HG03558 (cell line): Measurements from ENCODE around the gene CATSPERD.

ENCODE experiments used
- ATAC-seq: cut with Tn5 transposase; IDR thresholded peaks from one replicate; pipeline ENCODE4 v1.9.1; 2021; ENCODE audit warnings: moderate number of reproducible peaks; ENCODE audit not compliant: unreplicated experiment; ENCODE audit errors: extremely low read depth

The CATSPERD gene

DNA sequence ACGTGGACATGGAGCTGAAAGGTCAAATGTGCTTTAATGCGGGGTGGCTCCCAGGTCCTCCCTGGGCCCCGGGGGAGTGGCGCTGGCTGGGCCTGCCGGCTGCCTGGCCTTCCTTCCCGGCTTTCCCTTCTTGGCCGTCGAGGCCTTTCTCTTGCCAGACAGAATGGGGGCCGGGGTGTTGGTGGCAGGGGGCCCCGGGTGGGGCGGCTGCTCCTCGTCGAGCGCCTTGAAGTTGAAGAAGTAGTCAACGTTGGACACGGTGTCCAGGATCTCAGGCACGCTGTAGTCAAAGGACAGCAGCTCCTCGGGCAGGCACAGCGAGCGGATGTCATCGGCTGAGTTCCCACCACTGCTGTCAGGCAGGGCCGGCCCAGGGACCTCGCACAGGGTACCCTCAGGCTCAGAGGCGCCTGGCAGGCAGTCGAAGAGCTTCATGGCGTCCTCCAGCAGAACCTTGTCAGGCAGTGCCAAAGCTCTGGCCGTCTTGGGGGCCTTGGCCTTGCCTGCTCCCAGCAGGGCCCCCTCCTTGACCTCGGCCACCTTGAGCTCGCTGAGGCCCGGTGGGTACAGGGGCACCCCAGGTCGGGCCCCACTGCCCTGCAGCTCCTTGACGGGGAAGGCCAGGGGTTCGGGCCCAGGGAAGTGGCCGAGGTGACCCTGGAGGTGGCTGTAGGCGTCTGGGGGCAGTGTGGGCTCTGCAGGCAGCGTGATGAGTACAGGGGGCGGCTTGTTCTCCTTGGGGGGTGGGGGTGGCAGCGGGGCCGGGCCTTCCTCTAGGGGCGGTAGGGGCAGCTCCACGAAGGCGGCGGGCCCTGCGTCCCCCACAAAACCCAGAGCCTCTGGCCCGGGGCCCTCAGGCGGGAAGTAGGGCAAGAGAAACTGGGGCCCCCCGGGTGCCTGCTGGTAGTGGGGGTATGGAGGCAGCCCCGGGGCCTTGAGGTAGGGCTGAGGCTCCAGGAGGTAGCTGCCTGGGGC, 62.8 kb downstream of the CATSPERD start:
- ATAC-seq, result no peak

DNA sequence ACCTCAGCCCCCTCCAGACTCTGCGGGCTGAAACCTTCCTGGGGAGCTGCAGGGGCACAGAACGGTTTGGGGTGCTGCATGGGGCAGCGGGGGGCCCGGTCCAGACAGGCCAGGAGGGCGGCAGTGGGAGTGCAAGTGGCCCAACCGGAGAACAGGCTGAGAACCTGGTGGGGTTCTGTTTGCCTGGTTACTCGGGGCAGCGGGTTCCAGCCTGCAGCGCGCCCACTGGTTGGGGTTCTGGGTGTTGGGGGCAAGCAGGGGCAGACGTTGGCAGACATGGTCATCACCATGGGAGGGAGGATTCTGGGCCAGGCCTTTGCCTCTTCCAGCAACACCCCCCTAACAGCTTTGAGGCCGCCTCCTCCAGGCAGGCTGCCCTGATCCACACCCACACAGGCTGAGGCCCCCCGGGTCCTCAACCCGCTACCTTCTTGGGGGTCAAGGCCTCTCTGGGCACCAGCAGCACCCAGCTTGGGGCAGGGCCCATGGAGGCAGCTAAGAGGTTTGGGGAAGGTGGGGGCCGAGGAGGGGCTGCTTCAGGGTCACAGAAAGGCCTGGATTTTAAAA, 64.2 kb downstream of the CATSPERD start, which contains the start of gene PRR22:
Gene PRR22, minus strand, starts transcription at position 166 of the 567 bp plus-strand sequence. Its CDS starts 86 bp downstream, at position 80.
- no peak for ATAC-seq

DNA sequence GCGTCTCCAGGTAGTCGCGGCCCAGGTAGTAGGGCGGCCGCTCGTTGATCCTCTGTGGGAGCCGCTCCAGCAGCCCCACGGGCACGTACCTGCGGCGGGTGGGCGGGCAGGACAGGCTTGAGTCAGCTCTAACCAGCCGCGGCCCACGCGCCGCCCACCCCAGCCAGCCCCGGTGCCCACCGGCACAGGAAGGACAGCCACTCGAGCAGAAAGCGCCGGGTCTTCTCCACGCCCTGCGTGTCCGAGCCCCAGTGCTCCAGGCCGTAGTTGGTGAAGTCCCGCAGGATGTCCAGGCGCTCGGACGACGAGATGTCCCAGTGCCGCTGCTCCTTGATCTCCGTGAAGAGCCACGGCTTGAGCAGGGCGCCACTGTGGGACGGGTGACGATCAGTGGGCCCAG, 65.0 kb downstream of the CATSPERD start:
- ATAC-seq, result no peak

DNA sequence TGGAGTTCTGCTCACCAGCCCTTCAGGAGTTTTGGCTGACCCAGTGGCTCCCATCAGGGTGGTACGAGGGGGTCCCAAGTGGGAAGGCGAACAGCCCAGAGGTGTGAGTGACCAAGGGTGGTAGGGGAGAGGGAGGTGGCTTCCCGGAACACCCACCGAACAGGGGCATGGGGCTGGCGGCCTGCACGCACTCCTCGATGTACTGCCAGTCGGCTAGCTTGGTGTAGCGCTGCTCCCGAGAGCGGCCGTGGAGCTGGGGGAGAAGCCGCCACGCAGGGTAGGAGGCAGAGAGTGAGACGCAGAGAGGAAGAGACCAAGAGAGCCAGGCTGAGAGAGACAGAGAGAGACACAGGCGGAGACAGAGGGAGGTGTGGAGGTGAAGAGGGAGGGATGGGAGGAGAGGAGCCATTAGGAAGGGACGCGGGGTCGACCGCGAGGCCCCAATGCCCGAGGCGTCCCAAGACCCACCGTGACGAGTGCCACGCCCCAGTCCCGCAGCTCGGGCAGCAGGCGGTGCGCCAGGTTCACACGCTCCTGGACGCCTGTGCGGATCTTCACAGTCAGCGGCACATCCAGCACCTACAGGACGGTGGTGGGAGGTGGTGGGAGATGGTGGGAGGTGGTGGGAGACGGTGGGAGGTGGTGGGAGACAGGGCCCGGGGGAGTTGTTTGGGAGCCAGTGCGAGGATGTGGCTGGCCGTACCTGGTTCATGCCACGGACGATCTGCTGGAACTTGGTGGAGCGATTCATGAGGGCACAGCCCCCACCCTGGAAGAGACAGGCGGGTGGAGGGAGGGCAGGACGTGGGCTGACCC, 66.4 kb downstream of the CATSPERD start:
- ATAC-seq, result no peak

DNA sequence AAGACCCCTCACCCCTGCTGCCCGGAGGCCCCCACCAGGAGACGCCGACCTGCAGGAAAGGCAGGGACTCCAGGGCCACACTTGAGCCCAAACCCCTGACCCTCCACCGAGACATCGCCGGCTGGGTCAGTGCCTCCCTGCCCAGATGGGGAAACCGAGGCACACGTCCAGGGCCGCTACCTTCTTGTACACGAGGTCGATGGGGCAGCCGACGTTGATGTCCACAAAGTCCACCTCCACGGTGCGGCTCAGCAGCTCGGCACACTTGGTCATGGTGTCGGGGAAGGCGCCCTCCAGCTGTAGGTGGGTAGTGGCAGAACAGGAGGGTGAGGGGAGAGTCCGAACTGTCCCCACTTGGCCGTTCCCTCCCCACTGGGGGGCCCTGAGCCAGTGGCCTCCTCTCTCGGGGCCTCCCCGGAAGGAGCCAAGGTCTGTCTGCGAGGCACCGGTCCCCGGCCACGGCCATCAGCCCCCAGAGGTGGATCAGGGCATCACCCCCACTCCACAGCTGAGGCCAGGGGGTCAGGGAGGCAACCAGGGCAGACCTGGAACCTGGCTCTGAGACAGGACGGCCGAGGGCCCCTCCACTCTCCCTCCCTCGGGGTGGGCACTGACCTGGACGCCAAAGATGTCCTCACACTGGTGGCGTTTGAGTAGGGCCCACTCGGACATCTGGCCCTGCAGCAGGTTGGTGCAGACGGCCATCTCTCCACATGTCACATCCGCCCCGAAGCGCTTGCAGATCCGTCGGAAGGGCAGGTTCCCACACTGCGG, 67.2 kb downstream of the CATSPERD start:
- no peak for ATAC-seq

DNA sequence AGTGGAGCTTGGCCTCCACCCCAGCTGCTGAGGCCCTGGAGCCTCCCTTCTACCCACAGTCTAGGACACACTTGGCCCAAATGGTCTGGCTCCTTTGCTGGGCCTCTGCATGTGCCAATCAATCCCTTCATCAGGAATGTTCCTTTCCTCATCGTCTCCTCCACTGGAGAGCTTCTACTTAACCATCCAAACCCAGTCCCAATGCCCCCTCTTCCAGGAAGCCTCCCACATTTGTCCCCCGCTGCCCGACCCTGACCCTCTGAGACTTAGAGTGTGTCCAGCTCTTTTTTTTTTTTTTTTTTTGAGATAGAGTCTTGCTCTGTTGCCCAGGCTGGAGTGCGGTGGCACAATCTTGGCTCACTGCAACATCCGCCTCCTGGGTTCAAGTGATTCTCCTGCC, 68.0 kb downstream of the CATSPERD start:
- ATAC-seq, result no peak

DNA sequence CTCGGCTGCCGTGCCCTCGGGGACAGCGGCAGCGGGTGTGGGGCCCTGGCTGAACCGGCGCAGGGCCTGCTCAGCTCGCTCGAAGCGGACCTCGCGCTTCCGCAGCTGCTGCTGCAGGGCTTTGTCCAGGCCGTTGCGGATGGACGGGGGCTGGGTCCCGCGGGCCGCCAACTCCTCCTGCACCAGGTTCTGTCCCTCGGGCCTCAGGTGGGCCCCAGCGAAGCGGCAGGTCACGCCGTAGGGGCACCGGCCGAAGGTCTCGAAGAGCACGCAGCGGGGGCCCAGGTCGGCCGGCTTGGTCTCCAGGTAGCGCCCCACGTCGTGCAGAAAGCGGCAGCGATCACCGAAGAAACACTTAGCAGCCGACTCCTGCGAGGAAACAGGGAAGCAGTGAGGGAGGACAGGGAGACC, 68.9 kb downstream of the CATSPERD start:
- no peak for ATAC-seq

DNA sequence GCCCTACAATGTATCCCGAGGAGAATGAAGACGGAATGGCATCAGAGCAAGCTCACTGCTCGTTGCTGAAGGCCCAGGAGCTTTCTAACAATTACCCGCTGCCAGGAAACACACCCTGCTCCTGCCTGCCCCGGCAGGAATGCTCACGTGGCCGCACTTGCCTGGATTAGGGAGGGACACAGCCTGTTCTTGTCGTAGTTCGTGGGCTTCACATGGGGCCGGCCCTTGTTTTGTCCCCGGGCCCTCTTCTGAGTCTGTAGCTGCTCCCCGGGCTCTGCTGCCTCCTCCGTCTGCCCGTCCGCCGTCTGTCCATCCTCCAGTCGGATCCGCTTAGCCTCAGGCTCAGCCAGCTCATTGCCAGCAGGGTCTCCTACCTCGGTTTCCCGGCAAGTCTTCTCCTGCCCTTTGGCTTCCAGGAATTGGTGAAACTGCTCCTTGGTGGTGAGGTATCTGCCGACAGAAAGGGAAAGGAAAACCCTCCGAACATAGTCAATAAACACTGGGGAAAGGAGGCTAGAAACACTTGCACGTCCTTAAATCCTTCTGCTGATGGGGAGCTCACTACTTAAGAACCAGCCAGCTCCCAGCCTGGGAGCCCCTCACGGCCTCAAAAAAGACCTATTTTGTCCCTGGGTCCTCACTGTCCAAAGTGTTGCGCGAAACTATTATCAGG, 69.6 kb downstream of the CATSPERD start:
- ATAC-seq, result no peak

DNA sequence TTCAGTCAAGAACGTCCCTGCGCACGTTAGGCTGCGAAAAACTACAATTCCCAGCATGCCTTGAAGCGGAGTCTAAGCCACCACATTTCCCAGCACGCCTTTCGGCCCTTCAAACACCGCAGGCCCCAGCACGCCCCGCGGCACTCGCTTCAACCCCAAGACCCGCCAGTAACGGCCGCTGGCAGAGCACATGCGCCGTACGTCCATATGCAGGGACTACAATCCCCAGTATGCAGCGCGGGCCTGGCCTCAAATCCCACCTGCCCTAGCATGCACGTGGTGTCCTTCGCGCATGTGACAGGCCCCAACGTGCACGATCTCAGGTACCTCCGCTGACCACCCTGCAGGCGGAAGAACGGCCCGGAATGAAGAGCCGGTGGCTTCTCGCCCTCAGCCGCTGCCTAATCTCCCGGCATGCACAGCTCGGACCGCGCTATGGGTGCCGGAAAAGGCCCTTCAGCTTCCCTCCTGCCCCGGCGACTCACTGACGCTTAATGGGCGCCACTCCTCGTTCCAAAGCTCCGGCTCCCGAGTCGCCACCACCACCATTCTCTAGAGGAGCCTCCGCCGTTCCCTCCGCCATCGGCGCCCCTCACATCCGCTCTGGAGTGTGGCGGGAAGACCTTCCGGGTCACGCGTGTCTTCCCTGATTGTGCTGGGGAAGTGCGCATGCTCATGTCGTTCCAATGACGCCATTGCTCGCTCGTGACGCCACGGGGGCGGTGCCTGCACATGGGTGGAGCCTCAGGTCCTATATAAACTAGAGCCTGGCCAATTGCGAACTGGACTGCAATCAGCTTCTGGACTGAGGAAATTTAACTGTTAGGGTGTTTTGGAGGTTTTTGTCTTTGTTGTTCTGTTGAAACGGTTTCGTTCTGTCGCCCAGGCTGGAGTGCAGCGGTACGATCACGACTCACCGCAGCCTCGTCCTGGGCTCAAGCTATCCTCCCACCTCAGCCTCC, 70.4 kb downstream of the CATSPERD start, which contains the start of gene DUS3L:
Gene DUS3L, minus strand, starts transcription at position 605 of the 962 bp plus-strand sequence. Its CDS starts 22 bp downstream, at position 583.
- peak; percentile 72 for ATAC-seq

DNA sequence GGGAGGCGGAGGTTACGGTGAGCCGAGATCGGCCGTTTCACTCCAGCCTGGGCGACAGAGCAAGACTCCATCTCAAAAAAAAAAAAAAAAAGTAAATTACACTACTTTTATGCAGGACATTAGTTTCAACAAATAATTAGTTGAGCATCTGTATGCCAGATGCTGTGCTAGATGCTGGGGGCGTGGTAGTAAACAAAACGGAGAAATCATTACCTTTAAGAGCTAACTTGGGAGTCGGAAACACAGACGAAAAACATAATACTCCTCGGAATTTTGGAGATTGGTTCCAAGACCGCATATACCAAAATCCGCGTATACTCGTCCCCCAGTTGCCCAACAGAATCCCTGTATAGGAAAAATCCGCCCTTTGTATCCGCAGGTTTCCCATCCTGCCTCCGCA, 71.8 kb downstream of the CATSPERD start:
- no peak for ATAC-seq

DNA sequence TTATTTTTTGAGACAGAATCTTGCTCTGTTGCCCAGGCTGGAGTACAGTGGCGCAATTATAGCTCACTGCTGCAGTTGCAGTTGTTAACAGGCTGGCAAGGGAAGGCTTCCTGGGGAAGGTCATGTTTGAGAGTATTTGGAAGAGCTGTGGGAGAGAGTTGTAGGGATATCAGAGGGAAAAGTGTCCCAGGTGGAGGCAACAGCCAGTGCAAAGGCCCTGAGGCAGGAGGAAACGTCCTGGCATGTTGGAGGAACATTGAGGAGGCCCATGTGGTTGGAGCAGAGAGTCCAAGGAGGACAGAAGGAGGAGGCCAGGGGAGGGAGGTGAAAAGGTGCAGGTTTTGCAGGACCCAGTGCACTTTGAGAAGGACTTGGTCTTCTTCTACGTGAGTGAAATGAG, 72.8 kb downstream of the CATSPERD start:
- ATAC-seq, result no peak

DNA sequence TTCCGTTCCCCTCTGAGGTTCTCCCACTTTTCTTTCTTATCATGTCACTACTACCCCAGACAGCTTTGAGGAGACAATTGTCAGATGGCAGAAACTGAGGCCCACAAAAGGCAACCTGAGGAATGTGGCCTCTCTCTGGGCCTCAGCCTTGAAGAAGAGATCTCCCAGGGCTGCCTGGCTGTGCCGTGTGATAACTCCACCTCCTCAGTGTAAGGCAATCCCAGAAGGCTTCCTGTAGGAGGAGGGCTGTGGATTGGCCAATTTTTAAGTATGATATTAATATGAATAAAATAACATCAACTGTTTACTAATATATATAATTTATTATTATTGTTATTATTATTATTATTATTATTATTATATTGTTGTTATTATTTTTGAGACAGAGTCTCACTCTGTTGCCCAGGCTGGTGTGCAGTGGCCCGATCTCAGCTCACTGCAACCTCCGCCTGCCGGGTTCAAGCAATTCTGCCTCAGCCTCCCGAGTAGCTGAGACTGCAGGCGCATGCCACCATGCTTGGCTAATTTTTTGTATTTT, 75.0 kb downstream of the CATSPERD start:
- no peak for ATAC-seq

DNA sequence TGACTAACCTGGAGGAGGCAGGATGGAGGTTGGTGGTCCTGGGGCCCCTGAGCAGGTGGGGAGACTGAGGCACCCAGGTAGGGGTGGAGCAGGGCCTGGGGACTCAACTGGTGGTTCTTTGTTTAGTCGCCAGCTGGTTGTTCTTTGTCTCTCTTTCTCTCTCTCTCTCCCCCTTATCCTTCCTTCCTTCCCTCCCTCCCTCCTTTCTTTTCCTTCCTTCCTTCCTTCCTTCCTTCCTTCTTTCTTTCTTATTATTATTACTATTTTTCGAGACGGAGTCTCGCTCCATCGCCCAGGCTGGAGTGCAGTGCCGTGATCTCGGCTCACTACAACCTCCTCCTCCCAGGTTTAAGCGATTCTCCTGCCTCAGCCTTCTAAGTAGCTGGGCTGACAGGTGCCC, 77.8 kb downstream of the CATSPERD start:
- no peak for ATAC-seq

DNA sequence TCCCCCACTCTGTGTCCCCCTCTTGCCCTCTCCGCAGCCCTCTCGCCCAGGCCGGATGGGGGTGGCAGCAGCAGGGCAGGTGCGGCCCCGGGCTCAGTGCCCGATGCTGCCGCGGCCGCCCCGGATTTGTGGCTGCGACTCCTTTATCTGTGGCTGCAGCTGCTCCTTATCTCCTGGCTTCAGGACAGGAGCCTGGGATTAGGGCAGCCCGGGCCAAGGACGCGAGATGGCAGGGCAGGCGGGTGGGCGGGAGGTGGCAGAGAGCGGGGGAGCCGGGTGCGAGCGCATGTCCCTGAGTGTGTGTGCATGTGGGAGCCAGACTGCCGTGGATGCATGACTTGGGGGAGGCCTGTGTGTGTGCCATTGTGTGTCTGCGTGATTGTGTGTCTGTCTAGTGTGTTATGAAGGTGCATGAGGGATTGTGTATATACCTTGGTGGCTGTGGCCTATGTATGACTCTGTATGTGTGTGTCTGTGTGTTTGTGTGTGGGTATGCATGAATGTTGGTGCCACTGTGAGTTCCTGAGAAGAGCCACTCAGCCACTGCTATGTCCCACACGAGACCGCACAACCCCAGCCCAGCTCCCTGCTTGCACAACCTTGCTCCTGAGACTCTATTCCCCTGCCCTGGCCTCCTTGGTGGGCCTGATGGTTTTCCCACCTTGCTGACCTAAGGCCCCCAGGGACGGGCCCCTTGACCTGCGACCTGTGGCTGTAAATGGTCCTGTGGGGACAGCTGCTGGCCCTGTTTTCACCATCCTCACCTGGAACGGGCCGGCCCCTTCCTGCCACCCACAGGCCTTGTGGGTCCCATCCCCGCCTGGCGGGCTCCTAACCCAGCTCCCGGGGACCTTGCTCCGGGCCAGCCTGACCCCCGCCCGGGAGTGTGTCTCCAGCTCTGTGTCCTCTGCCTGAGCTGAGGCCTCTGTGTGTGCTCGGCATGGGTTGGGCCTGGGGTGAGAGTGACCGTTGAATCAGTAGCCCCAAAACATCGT, 79.1 kb downstream of the CATSPERD start:
- ATAC-seq, result no peak

DNA sequence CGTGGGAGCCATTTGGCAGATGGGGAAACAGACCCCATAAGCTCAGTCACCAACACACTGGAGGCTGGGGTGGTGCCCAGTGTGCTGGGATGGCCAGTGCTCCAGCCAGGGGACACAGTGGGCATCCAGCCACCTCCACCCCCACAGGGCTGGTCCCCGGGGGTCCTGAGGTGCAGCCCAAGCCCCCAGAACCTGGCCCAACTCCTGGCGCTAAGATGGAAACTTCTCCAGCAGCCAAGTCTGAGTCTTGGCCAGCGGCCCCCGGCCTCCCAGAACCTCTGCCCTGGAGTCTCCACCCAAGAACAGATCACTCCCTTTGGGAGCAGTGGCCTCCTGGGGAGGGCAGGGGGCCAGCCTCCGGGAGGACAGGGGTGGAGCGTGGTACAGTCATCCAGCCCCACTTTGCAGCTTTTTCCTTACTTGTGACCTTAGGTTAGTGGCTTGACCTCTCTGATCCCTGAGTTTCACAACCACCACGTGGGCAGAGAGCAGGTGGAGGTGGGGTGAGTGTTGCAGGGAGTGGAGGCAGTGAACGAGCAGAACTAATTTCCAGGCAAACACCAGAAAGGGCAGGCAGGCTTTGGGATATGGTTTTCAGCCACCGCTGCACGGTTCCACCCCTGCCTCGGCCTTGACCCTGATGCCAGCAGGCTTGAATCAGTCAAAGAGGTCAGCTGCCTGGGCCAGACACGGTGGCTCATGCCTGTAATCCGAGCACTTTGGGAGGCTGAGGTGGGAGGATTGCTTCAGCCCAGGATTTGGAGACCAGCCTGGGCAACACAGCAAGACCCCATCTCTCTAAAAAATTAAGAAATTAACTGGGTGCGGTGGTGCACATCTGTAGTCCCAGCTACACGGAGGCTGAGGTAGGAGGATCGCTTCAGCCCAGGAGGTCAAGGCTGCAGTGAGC, 80.2 kb downstream of the CATSPERD start:
- ATAC-seq, result no peak
